ENCODE data around the gene ABCF1.

DNA sequence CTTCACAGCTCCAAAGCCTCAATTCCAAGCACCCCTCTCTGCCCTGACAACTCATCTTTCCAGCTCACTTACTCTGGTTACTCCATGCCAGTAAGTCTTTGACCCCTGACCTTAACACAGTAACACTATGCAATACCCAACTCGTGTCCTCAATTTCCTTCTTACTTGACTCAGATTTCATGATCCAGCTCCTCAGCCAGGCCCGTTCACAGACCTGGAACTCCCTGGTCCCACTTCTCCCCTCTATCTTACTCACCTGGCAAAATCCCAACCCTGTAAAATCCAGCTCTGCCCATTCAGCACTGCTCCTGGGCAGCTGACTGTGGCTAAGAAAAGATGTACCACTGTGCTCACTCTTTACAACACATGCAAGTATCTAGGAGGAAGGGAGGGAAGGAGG, 22.9 kb upstream of the ABCF1 start:
- TF ChIP-seq CTCF (IDR thresholded peaks at IDR 0.05) (no peak), POLR2A (IDR thresholded peaks at IDR 0.05) (no peak), EP300 (IDR thresholded peaks at IDR 0.05) (no peak)

Measured in tibial nerve (tissue), 4 donors.